PC-9 (cell line): ENCODE data around the gene SUB1. TPM values are rescaled to one million over a fixed set of nuclear protein-coding genes. Genes with fewer than 3 reads are reported as not detected.

Experiments used
- BruUV-seq: library from RNA; stranded (reverse); fragments of 400-500 nt; replicated peaks from 2 replicates; lab custom pipeline; 2021; lab: Mats Ljungman, UMichigan
- CTCF ChIA-PET: fragments of 300-600 bp; sonication (Branson Sonifier 250); formaldehyde crosslinking; loops from one replicate; lab custom pipeline; 2022; ENCODE audit warnings: antibody characterized with exemption; lab: Charles Lee
- POLR2A ChIA-PET: fragments of 300-600 bp; sonication (Branson Sonifier 250); formaldehyde crosslinking; loops from one replicate; lab custom pipeline; 2022; ENCODE audit warnings: antibody characterized with exemption; ENCODE audit not compliant: unreplicated experiment; lab: Charles Lee
- DNase-seq, 2 experiments: peaks; one replicate each; pipeline versions ENCODE4 v3.0.0 to v3.0.0-alpha.2; 2015 to 2022; ENCODE audit warnings: mixed read lengths in 1 of 2
- H2AFZ ChIP-seq: fragments of 200-600 bp; sonication (generic); 2 replicates; pipeline ENCODE4 v1.8.1; 2017; ENCODE audit warnings: antibody characterized with exemption
- H3F3A ChIP-seq: fragments of 200-600 bp; sonication (generic); 2 replicates; pipeline ENCODE4 v1.8.1; 2017; ENCODE audit warnings: antibody characterized with exemption, mild to moderate bottlenecking, low read depth; ENCODE audit not compliant: insufficient read depth
- H3K27ac ChIP-seq: fragments of 200-600 bp; sonication (generic); 2 replicates; pipeline ENCODE4 v1.6.1; 2016; ENCODE audit warnings: mixed run types
- H3K27me3 ChIP-seq: fragments of 200-600 bp; sonication (generic); 2 replicates; pipeline ENCODE4 v1.6.1; 2016; ENCODE audit warnings: low read depth, mixed run types; ENCODE audit not compliant: insufficient read depth
- H3K36me3 ChIP-seq: fragments of 200-600 bp; sonication (generic); 2 replicates; pipeline ENCODE4 v1.6.1; 2016; ENCODE audit warnings: low read depth, mixed run types
- H3K4me1 ChIP-seq: fragments of 200-600 bp; sonication (generic); replicated peaks from 2 replicates; pipeline ENCODE4 v1.6.1; 2016; ENCODE audit warnings: mixed run types; ENCODE audit not compliant: insufficient read depth
- H3K4me2 ChIP-seq: fragments of 200-600 bp; sonication (generic); 2 replicates; pipeline ENCODE4 v1.6.1; 2017; ENCODE audit warnings: mixed run types
- H3K4me3 ChIP-seq: fragments of 200-600 bp; sonication (generic); 2 replicates; pipeline ENCODE4 v1.6.1; 2016; ENCODE audit warnings: mixed run types
- H3K79me2 ChIP-seq: fragments of 200-600 bp; sonication (generic); 2 replicates; pipeline ENCODE4 v1.6.1; 2017; ENCODE audit warnings: low read depth, mixed run types
- H3K9me2 ChIP-seq: fragments of 200-600 bp; sonication (generic); 2 replicates; pipeline ENCODE4 v1.8.1; 2017; ENCODE audit warnings: mild to moderate bottlenecking; ENCODE audit not compliant: insufficient read depth
- H3K9me3 ChIP-seq: fragments of 200-600 bp; sonication (generic); 2 replicates; pipeline ENCODE4 v1.8.1; 2016; ENCODE audit warnings: low read depth; ENCODE audit not compliant: insufficient read depth
- H4K20me1 ChIP-seq: fragments of 200-600 bp; sonication (generic); 2 replicates; pipeline ENCODE4 v1.8.1; 2017; ENCODE audit not compliant: insufficient read depth
- CTCF ChIP-seq: fragments of 200-600 bp; sonication (generic); conservative IDR thresholded peaks from 2 replicates; pipeline ENCODE4 v1.6.1; 2017; ENCODE audit warnings: mixed run types, antibody characterized with exemption, mild to moderate bottlenecking, moderate library complexity
- EZH2 ChIP-seq: fragments of 200-600 bp; sonication (generic); IDR thresholded peaks from 2 replicates; pipeline ENCODE4 v1.8.0; 2017; ENCODE audit warnings: antibody characterized with exemption, low read depth
- intact Hi-C: fragments of 100-400 bp; cut with micrococcal nuclease; formaldehyde crosslinking; loops from one replicate; pipeline ENCODE4 v1.10.0; 2022; ENCODE audit not compliant: unreplicated experiment
- total RNA-seq: library from RNA; stranded (reverse); gene quantifications from 2 replicates; pipeline ENCODE4 v1.2.3, GENCODE V29; 2021

The SUB1 gene
- total RNA-seq, 1 experiment from 2014 or later = 328 TPM

GRCh38 chr5:32562843-32563242 is 22.5 kb upstream of the SUB1 start:
- H3K79me2 ChIP-seq = no peaks in the 10 kb centered on the region
- no peak overlapping the region for H3K4me2 ChIP-seq
- H3K4me1 ChIP-seq = no peaks in the 10 kb centered on the region
- ChIA-PET CTCF (no interaction called here), POLR2A (no interaction called here)
- no peak overlapping the region for H2AFZ ChIP-seq
- BruUV-seq = no TSS peak
- intact Hi-C loops = no loop called here
- H3K9me3 ChIP-seq = no peaks in the 10 kb centered on the region
- no peak overlapping the region for H3K4me3 ChIP-seq
- H3F3A ChIP-seq = no peaks in the 10 kb centered on the region
- H3K27me3 ChIP-seq = peaks cover 8% of the 10 kb centered on the region; the same call in 1 of the 2 replicates
- no peak overlapping the region for H3K27ac ChIP-seq
- DNase-seq = no peak
- TF ChIP-seq CTCF (no peak), EZH2 (no peak)
- H3K36me3 ChIP-seq = no peaks in the 10 kb centered on the region
- H3K9me2 ChIP-seq = no peaks in the 10 kb centered on the region
- H4K20me1 ChIP-seq = no peaks in the 10 kb centered on the region

DNA sequence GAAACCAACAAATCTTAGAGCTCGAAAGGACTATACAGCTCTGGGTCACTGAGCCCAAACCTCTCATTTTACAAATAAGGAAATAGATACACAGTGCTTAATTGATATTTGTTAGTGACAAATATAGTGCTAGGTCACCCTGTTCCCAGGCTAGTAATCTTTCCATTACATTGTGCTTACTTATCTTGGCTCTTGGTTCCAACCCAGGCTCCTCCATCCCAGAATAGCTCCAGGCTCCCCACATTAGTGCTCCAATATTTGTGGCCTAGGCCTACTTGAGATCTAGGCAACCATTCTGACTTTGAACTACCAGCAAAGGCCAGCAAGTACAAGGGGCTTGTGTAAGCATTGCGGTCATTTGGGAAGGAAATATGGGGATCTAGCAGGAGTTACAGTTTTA is 21.7 kb upstream of the SUB1 start:
- no TSS peak for BruUV-seq
- H3F3A ChIP-seq = no peaks in the 10 kb centered on the region
- ChIA-PET CTCF (no interaction called here), POLR2A (interaction anchor here (0.7 kb wide), 1 partner anchor 1166 kb away, joined by 5 read pairs; no protein-coding TSS in a partner anchor)
- no peaks in the 10 kb centered on the region for H3K79me2 ChIP-seq
- no peak overlapping the region for H3K4me3 ChIP-seq
- peaks cover 2% of the 10 kb centered on the region; the same call in 1 of the 2 replicates for H3K27me3 ChIP-seq
- H3K4me2 ChIP-seq = no peak overlapping the region
- TF ChIP-seq EZH2 (no peak), CTCF (no peak)
- intact Hi-C loops = no loop called here
- H2AFZ ChIP-seq = no peak overlapping the region
- no peaks in the 10 kb centered on the region for H3K36me3 ChIP-seq
- no peak overlapping the region for H3K27ac ChIP-seq
- no peaks in the 10 kb centered on the region for H3K9me2 ChIP-seq
- DNase-seq = no peak
- no peaks in the 10 kb centered on the region for H4K20me1 ChIP-seq
- H3K4me1 ChIP-seq = no peaks in the 10 kb centered on the region
- no peaks in the 10 kb centered on the region for H3K9me3 ChIP-seq

DNA sequence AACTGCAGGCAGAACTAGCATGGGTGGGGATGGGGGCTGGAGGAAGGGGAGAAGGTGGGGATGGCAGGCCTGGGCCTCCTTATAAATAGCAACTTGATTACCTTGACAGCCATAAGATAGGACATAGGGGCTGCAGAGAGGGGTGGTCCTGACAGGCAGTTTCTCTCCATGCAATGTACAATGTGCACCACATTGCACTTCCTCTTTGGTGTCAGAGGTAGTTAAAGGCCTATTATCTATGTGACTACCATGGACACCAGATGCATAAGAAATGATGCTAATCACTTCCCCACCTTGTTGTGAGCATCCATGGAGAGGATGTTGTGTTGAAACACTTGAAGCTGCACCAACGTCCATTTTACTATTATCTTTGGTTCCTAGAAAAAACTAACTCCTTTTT is 20.2 kb upstream of the SUB1 start:
- Histone ChIP-seq H3F3A (no peaks in the 10 kb centered on the region), H4K20me1 (no peaks in the 10 kb centered on the region), H3K27me3 (no peaks in the 10 kb centered on the region), H3K27ac (no peak overlapping the region), H2AFZ (no peak overlapping the region), H3K9me3 (no peaks in the 10 kb centered on the region), H3K79me2 (no peaks in the 10 kb centered on the region), H3K36me3 (no peaks in the 10 kb centered on the region), H3K4me2 (no peak overlapping the region), H3K4me1 (no peaks in the 10 kb centered on the region), H3K4me3 (no peak overlapping the region), H3K9me2 (no peaks in the 10 kb centered on the region)
- intact Hi-C loops = no loop called here
- TF ChIP-seq CTCF (no peak), EZH2 (no peak)
- BruUV-seq = no TSS peak
- DNase-seq = no peak
- ChIA-PET CTCF (no interaction called here), POLR2A (no interaction called here)
